ENCODE data around the gene ZNF782.

- no peak for TF ChIP-seq YY1 (IDR thresholded peaks at IDR 0.05; ENCODE audit: insufficient read depth, insufficient read length)
- TF ChIP-seq SUZ12 (IDR thresholded peaks at IDR 0.05; ENCODE audit: extremely low read depth, insufficient read depth, insufficient read length), result no peak
- TF ChIP-seq ZNF274 (IDR thresholded peaks at IDR 0.05; ENCODE audit: low read depth, low read length), result no peak
Observed at GRCh38 chr9:96875461-96876142, 21.3 kb upstream of the ZNF782 start.
